Measurements from ENCODE around the gene WLS.
A peak's percentile ranks its signal among the peaks of the same experiment; 100 is the strongest.

WLS gene

DNA sequence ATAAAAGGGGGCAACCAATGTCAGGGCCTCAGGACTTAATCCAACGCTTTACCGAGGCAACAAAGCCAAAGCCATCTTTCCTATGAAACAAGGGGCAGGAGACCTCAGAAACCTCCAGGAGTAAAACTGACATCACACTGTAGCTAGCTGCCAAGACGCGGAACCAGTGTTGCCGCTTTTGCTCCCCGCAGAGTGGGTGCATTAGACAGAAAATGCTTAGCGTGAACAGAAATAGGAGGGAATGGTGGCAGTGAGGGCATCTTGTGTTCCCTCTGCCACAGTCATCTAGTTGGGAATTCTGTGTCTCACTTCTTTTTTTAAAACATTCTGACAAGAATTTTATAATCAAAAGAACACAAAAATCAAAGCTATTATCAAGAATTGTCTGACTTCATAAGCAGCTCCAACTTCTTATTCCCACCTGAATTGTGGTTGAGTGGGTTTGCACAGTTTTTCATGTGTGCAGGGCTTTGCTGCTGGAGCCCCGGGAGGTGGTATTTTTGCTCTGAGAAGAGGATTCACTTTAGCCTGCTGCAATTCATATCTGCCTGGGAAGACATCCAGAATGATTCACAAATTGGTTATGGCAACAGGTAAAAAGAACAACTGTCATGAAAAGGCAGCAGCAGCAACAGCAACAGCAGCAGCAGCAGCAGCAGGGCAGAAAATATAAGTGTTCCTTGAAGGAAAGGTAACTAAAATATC, 99.7 kb downstream of the WLS start:
- DNase-seq (ENCODE audit: low spot score), result peak; percentile 45

DNA sequence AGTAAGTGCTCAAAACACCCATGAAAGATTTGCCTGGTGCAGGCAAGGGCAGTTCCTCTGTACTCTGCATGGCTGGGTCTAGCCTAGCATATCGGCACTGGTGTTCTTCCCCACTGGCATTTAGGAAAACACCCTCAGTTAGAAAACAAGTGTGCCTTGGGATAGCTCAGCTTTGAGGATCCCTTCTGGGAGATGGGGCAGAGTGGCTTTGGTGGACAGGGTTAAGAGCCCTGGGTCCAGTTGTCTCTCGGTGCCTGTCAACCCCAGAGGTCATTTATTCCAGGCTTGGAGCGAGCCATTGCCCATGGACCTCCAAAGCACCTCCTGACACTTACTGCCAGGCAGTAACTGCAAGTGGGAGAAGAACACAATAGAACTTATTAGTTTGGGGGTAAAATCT, 101.1 kb downstream of the WLS start:
- no peak for DNase-seq (ENCODE audit: low spot score)

DNA sequence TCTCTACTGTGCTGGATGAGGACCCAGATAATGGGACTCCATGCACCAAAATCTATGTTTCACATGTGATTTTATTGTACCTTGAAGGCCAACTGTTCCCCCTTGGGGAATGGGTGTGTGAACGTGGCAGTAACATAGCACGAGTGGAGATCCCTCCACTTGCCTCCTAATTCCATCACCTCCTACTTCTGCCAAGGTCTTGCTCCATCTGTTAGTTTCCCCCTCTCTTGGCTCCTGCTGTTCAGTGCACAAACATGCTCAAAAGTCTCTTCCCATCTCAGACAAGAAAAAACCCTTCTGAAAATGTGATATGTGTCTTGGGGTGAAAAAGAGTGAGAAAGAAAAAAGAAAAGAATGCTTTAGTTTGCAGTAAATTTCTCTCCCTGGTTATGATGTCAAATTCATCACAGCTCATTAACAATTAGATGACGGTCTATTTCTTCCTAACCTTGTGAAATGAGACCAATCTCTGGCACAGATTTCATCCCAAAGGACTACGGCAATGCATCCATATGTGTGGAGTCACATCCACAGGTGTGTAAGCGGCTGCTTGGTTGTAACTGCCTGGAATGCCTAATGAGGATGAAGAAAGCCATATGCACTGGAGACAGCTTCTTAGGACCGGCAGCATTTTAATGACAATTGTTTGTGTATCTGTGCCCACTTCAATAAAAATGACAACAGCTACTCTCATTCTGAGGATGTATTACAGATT, 102.6 kb downstream of the WLS start:
- DNase-seq (ENCODE audit: low spot score), result no peak

- no peak for DNase-seq (ENCODE audit: low spot score)
These were observed 103.5 kb downstream of the WLS start for GRCh38 chr1:68128820-68129219.

DNA sequence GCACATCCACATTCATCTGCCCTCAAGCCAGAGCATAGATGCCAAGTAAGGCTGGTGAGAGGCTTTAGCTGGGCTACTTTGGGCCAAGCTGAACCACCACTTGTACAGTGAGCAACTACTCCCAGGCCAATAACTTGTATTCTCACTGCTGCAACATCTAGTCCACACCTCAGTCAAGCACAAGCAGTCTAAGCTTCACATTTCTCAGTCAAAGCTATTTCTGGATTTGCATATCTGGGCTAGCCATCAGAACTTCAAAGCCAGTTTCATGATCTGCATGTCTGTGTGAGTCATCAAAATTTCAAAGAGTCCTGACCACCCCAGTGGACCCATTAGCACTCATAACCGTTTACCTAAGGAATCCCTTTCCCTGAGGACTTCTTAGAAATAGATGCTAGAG, 104.2 kb downstream of the WLS start:
- no peak for DNase-seq (ENCODE audit: low spot score)

DNA sequence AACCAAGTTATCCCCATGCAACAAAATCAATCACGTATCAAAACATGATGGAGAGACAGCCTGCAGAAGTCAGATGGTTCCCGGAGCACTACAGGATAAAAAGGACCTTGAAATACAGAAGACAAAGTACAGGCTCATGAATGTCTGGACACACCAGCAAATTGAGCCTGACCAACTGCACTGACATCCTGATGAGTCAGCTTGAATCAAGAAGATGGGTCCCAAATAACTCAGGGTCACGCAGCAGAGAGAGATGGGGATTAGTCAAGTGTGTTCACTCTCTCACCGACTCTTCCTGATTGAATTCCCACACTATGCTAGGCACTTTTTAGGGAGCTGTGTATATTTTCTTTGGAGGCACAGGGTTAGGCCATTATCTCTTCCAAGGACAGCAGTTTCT, 110.8 kb downstream of the WLS start:
- no peak for DNase-seq (ENCODE audit: low spot score)

- DNase-seq (ENCODE audit: low spot score), result peak; percentile 71
These were observed 112.1 kb downstream of the WLS start for GRCh38 chr1:68120136-68120791.

- DNase-seq (ENCODE audit: low spot score), result no peak
These were observed 112.9 kb downstream of the WLS start for GRCh38 chr1:68119445-68119844.

GRCh38 chr1:68117416-68117815, 114.9 kb downstream of the WLS start:
- no peak for DNase-seq (ENCODE audit: low spot score)

DNA sequence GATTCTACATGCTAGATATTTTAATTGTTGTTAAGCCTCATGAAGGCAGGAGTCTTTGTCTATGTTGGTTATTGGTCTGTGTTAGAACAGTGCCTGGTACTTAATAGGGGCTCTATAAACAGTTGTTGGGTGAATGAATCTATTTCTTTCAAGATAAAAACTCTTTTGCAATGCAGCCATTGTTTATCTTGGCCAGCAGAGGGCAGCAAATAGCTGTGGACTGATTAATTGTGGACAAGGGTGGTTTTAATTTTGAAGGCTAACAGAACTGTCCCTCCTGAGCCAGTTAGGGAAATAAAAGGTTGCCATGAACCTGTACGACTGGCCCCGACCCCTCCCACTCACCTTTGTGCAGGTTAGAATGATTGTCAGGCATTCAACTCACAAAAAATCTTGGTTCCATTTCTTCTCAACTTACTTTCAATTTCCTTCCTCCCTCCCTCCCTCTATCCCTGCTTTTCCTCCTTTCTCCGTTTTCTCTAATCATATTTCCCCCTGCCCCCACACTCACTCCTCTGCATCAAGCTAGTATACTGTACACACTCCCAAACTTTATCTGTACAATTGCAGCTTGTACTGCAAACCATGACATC, 115.6 kb downstream of the WLS start:
- no peak for DNase-seq (ENCODE audit: low spot score)

DNA sequence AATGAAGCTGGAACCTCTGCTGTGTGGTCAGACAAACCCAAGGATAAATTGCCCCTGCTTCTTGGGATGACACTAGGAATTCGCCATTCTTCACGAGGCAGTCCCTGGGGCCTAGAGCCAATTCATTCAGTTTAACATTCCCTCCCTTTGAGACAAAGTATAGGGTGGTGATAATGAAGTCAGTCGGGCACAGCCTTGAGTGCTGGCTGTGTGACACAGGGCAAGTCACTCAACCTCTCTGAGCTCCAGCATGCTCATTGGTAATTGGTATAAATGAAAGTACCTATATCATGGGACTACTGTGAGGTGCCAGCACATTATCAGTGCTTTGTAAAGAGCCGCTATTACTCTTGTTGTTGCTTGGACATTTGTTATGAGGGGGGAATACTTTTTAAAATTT, 117.0 kb downstream of the WLS start:
- no peak for DNase-seq (ENCODE audit: low spot score)

DNA sequence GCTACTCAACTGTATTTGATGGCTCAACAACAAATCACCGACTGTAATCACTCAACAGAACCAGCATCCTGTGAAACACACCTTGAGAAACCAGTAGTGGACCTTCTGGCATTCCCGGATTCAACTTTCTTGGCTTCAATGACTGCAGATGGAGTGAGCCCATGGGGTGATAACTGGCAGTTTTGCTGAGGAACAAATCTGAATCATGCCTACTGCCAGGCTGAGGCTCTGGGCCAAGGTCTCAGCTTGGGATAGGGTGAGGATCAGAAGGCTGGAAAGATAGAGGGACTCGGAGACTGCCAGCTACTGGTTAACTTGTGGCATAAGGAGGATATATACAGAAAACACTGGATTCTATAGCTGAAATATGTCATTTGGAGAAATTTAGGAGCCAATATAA, 118.4 kb downstream of the WLS start:
- DNase-seq (ENCODE audit: low spot score), result no peak

DNA sequence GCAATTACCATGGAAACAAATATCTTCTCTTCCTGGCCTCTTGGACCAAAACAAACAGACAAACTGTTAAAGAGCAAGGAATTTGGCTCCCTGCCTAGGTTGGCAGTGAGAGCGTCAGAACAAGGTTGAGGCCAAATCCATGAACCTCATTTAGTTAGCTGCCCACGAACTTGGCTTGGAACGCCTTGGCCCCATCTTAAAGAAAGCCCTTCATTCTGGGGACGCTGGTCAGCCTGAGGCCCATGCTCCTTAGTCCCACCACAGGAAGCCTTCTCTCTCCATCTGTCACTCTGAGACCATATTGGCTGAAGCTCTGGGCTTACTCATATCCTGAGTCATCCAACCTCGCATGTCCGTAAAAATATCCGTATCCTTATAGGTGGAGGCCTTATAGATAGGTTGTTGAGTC, 119.5 kb downstream of the WLS start:
- DNase-seq (ENCODE audit: low spot score), result peak; percentile 76

DNA sequence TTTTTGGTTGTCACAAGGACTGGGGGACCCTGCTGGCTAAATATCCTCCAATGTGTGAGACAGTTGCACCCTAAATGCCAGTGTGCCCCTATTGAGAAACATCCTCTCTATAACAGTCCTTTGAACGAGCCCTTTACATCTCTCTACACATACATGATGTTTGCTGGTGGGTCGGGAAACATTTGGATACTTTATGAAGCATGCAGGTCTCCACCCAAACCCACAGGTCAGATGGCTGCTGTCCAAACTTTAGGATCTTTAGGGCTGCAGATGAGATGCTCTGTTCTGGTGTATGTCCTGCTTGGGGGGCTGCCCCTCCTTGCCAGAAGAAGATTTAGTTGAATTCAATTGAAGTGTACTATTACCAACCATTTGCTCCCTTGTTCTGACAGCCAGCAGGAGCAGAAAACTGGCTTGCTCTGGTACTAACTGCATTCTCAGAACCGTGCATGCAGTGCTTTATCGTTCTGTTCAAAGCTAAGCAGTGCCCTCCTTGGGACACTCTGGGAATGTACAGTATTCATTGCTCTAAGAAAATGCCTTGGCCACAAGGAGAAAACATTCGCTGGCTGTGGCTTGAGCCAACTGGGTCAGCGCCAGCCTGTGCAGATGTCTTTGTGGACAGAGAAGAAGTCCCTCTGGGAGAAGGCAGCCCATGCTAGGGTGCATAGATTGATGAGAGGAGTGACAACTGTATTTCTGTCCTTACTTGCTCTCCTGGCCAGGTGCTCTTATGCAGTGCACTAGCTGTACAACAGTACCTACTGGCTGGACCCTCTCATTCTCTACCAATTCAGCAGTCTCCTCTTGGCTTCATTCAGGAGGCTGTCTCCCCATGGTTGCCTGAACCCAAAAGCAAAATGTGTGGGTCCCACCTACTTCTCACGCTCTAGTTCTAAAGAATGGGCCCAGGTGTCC, 120.5 kb downstream of the WLS start:
- DNase-seq (ENCODE audit: low spot score), result peak; percentile 81

DNA sequence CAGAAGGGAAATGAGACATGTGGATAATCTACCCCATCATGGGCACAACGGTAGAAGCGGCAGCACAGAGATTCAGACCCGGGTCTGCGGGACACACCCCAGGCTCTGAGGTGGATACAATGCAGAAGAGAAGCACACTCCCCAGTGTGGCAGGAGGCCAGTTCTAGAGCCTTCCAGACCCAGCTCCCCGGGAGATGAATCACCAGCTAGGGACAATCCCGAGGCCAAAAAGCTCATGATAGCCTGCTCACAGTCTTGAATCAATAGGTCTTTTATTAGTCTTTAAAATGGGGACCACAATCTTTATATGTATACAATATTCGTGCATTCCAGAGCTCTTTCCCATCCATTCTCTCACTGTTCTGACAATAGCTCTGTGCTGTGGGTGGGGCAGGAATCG, 124.6 kb downstream of the WLS start:
- DNase-seq (ENCODE audit: low spot score), result no peak

- DNase-seq (ENCODE audit: low spot score), result no peak
These were observed 128.3 kb downstream of the WLS start for GRCh38 chr1:68103884-68104554.

GRCh38 chr1:68103011-68103545, 129.2 kb downstream of the WLS start:
- no peak for DNase-seq (ENCODE audit: low spot score)

DNA sequence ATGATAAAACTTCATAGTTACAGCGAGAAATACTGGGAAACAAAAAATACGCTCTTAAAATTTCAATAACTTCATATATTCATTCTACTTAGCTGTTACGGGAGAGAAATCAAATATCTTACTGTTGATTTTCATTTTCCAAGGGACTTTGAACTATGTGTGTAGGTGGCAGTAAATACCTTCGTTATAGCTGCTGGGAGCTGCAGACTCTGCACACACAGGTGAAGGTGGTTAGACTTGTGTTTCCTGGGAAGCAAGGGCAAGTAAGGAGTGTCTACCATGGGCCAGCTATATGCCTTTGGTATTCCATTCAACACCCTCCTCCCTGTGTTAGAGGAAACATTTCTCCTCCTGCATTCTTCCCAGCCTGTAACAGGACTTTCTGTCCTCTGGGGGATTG, 130.5 kb downstream of the WLS start:
- DNase-seq (ENCODE audit: low spot score), result no peak

GRCh38 chr1:68100571-68100970, 131.8 kb downstream of the WLS start:
- DNase-seq (ENCODE audit: low spot score), result no peak

GRCh38 chr1:68093737-68094136, 138.6 kb downstream of the WLS start:
- no peak for DNase-seq (ENCODE audit: low spot score)

DNA sequence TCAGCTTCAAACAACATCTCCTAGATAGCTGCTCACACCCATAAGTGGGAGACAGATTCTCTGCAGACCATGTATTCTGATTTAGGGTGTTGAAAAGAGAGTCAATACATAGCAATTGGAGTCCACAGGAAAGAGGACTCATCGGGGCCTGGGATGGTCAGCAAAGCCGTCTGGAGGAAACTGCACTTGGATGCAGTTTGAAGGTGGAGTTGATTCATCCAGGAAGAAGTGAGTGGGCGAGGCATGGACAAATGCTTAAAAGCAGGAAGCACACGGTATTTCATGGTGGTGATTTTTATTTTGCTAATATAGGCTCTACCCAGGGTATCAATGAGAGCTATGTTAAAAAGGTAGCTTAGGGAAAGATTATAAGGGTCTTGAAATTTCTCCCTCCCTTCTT, 145.1 kb downstream of the WLS start:
- no peak for DNase-seq (ENCODE audit: low spot score)

Measured in putamen (tissue), 1 donor.